Fibroblast of pulmonary artery (primary cell): ENCODE measurements around the gene ALX4.

Experiments used
- DNase-seq: peaks from one replicate; pipeline ENCODE4 v3.0.0-alpha.2; 2010; ENCODE audit warnings: low read depth
- H3K4me3 ChIP-seq: replicated peaks from 2 replicates; pipeline ENCODE4 v1.5.1; 2011; ENCODE audit warnings: low read depth, mild to moderate bottlenecking, control low read depth, low read length, moderate library complexity
- CTCF ChIP-seq: IDR thresholded peaks from 2 replicates; pipeline ENCODE4 v1.5.1; 2011; ENCODE audit warnings: mild to moderate bottlenecking, control low read depth, low read length, inconsistent platforms; ENCODE audit errors: missing control alignments

ALX4 gene

GRCh38 chr11:44286268-44286880, 23.6 kb downstream of the ALX4 start:
- no peak overlapping the region for H3K4me3 ChIP-seq
- TF ChIP-seq CTCF: peak; percentile 87
- DNase-seq: peak; percentile 68

- no peak for TF ChIP-seq CTCF
- no peak overlapping the region for H3K4me3 ChIP-seq
- no peak for DNase-seq
Observed at GRCh38 chr11:44285756-44286155, 24.2 kb downstream of the ALX4 start.

GRCh38 chr11:44282620-44283019, 27.3 kb downstream of the ALX4 start:
- no peak for DNase-seq
- no peak for TF ChIP-seq CTCF
- H3K4me3 ChIP-seq: no peak overlapping the region

- no peak overlapping the region for H3K4me3 ChIP-seq
- no peak for DNase-seq
- TF ChIP-seq CTCF: no peak
Observed at GRCh38 chr11:44281151-44281550, 28.8 kb downstream of the ALX4 start.

GRCh38 chr11:44280257-44280656, 29.7 kb downstream of the ALX4 start:
- no peak for TF ChIP-seq CTCF
- no peak for DNase-seq
- H3K4me3 ChIP-seq: no peak overlapping the region

GRCh38 chr11:44279483-44279882, 30.5 kb downstream of the ALX4 start:
- TF ChIP-seq CTCF: no peak
- no peak overlapping the region for H3K4me3 ChIP-seq
- no peak for DNase-seq
